Mesothelial cell of epicardium (in vitro differentiated cells): ENCODE measurements around the gene LHFPL6. TPM values are rescaled to one million over a fixed set of nuclear protein-coding genes. Genes with fewer than 3 reads are reported as not detected.

ENCODE experiments used
- DNase-seq, 2 experiments: peaks; one replicate each; pipeline ENCODE4 v3.0.0; 2021; ENCODE audit warnings: low spot score in 2 of 2; ENCODE audit not compliant: unreplicated experiment in 2 of 2
- H3K27ac Mint-ChIP-seq: 2 replicates; pipeline ENCODE4 v1.8.0; 2021; ENCODE audit warnings: mixed read lengths
- H3K27me3 Mint-ChIP-seq: 2 replicates; pipeline ENCODE4 v1.8.0; 2021; ENCODE audit warnings: low read depth, mixed read lengths
- H3K36me3 Mint-ChIP-seq: 2 replicates; pipeline ENCODE4 v1.8.0; 2021; ENCODE audit warnings: mixed read lengths
- H3K4me1 Mint-ChIP-seq: 2 replicates; pipeline ENCODE4 v1.8.0; 2021; ENCODE audit warnings: mixed read lengths
- H3K4me3 Mint-ChIP-seq: 2 replicates; pipeline ENCODE4 v1.8.0; 2021; ENCODE audit warnings: mild to moderate bottlenecking, moderate library complexity, mixed read lengths
- H3K9me3 Mint-ChIP-seq: 2 replicates; pipeline ENCODE4 v1.8.0; 2021; ENCODE audit warnings: mixed read lengths
- CTCF ChIP-seq: fragments of 200-600 bp; sonication (generic); IDR thresholded peaks from one replicate; pipeline ENCODE4 v1.5.0; 2021; ENCODE audit warnings: antibody characterized with exemption; ENCODE audit not compliant: unreplicated experiment
- total RNA-seq: library from RNA; stranded (reverse); gene quantifications from 3 replicates; pipeline ENCODE4 v1.2.1, GENCODE V29; 2021

LHFPL6 gene
- total RNA-seq, 1 donor from 2014 or later, result 18.2 TPM

GRCh38 chr13:39556866-39557265, 46.1 kb downstream of the LHFPL6 start:
- H3K4me3 Mint-ChIP-seq, result no peak overlapping the region
- no peak for TF ChIP-seq CTCF

GRCh38 chr13:39554371-39554770, 48.6 kb downstream of the LHFPL6 start:
- DNase-seq, result no peak
- H3K9me3 Mint-ChIP-seq, result peaks cover 8% of the 10 kb centered on the region
- TF ChIP-seq CTCF, result no peak
- no peak overlapping the region for H3K27ac Mint-ChIP-seq
- H3K4me3 Mint-ChIP-seq, result no peak overlapping the region
- H3K27me3 Mint-ChIP-seq, result no peaks in the 10 kb centered on the region
- peaks cover under 1% of the 10 kb centered on the region for H3K4me1 Mint-ChIP-seq
- peaks cover 3% of the 10 kb centered on the region for H3K36me3 Mint-ChIP-seq

More at GRCh38 chr13:39556866-39557265, 46.1 kb downstream of the LHFPL6 start:
- Mint-ChIP-seq H3K9me3 (peaks cover 8% of the 10 kb centered on the region), H3K27ac (no peak overlapping the region), H3K27me3 (no peaks in the 10 kb centered on the region), H3K4me1 (peaks cover 1% of the 10 kb centered on the region), H3K36me3 (peaks cover 3% of the 10 kb centered on the region)
- no peak for DNase-seq

- no peak for TF ChIP-seq CTCF
These were observed 50.7 kb downstream of the LHFPL6 start for GRCh38 chr13:39552246-39552645.

GRCh38 chr13:39550931-39551330, 52.1 kb downstream of the LHFPL6 start:
- Mint-ChIP-seq H3K27me3 (no peaks in the 10 kb centered on the region), H3K36me3 (no peaks in the 10 kb centered on the region), H3K9me3 (peaks cover 2% of the 10 kb centered on the region), H3K27ac (no peak overlapping the region), H3K4me3 (no peak overlapping the region), H3K4me1 (no peaks in the 10 kb centered on the region)
- no peak for TF ChIP-seq CTCF
- DNase-seq, result no peak

More at GRCh38 chr13:39552246-39552645, 50.7 kb downstream of the LHFPL6 start:
- Mint-ChIP-seq H3K4me1 (no peaks in the 10 kb centered on the region), H3K4me3 (no peak overlapping the region), H3K36me3 (no peaks in the 10 kb centered on the region), H3K27me3 (no peaks in the 10 kb centered on the region), H3K27ac (no peak overlapping the region), H3K9me3 (peaks cover 5% of the 10 kb centered on the region)
- DNase-seq, result no peak

- no peak overlapping the region for H3K4me3 Mint-ChIP-seq
- H3K4me1 Mint-ChIP-seq, result no peaks in the 10 kb centered on the region
- H3K9me3 Mint-ChIP-seq, result no peaks in the 10 kb centered on the region
- no peak for TF ChIP-seq CTCF
- no peaks in the 10 kb centered on the region for H3K36me3 Mint-ChIP-seq
- H3K27me3 Mint-ChIP-seq, result no peaks in the 10 kb centered on the region
- H3K27ac Mint-ChIP-seq, result no peak overlapping the region
- DNase-seq, result no peak
These were observed 55.9 kb downstream of the LHFPL6 start for GRCh38 chr13:39547108-39547507.

GRCh38 chr13:39542361-39542760, 60.6 kb downstream of the LHFPL6 start:
- DNase-seq, result no peak
- Mint-ChIP-seq H3K9me3 (no peaks in the 10 kb centered on the region), H3K4me3 (no peak overlapping the region), H3K4me1 (peaks cover 6% of the 10 kb centered on the region), H3K27me3 (no peaks in the 10 kb centered on the region), H3K36me3 (no peaks in the 10 kb centered on the region), H3K27ac (no peak overlapping the region)
- TF ChIP-seq CTCF, result no peak
